ENCODE measurements around the gene SYT9.
A peak's percentile ranks its signal among the peaks of the same experiment; 100 is the strongest.

Gene SYT9

GRCh38 chr11:7416080-7416479 is 164.4 kb downstream of the SYT9 start:
- no peak overlapping the region for H3K4me3 ChIP-seq (ENCODE audit: low read depth, low read length)
- DNase-seq (ENCODE audit: low read depth) = no peak

- H3K4me3 ChIP-seq (ENCODE audit: low read depth, low read length) = no peak overlapping the region
- no peak for DNase-seq (ENCODE audit: low read depth)
Observed at GRCh38 chr11:7417328-7417727, 165.6 kb downstream of the SYT9 start.

GRCh38 chr11:7418061-7418460 is 166.4 kb downstream of the SYT9 start:
- DNase-seq (ENCODE audit: low read depth) = no peak
- H3K4me3 ChIP-seq (ENCODE audit: low read depth, low read length) = no peak overlapping the region

- DNase-seq (ENCODE audit: low read depth) = no peak
Observed at GRCh38 chr11:7418906-7419305, 167.2 kb downstream of the SYT9 start.

GRCh38 chr11:7421136-7421535 is 169.4 kb downstream of the SYT9 start:
- H3K4me3 ChIP-seq (ENCODE audit: low read depth, low read length) = no peak overlapping the region
- no peak for DNase-seq (ENCODE audit: low read depth)

More at GRCh38 chr11:7418906-7419305, 167.2 kb downstream of the SYT9 start:
- no peak overlapping the region for H3K4me3 ChIP-seq (ENCODE audit: low read depth, low read length)

- DNase-seq (ENCODE audit: low read depth) = no peak
- H3K4me3 ChIP-seq (ENCODE audit: low read depth, low read length) = no peak overlapping the region
Observed at GRCh38 chr11:7422544-7423331, 171.0 kb downstream of the SYT9 start.

- DNase-seq (ENCODE audit: low read depth) = no peak
- no peak overlapping the region for H3K4me3 ChIP-seq (ENCODE audit: low read depth, low read length)
Observed at GRCh38 chr11:7423946-7424345, 172.2 kb downstream of the SYT9 start.

- H3K4me3 ChIP-seq (ENCODE audit: low read depth, low read length) = no peak overlapping the region
- no peak for DNase-seq (ENCODE audit: low read depth)
Observed at GRCh38 chr11:7427733-7428132, 176.0 kb downstream of the SYT9 start.

GRCh38 chr11:7428196-7428595 is 176.5 kb downstream of the SYT9 start:
- no peak overlapping the region for H3K4me3 ChIP-seq (ENCODE audit: low read depth, low read length)
- no peak for DNase-seq (ENCODE audit: low read depth)

DNA sequence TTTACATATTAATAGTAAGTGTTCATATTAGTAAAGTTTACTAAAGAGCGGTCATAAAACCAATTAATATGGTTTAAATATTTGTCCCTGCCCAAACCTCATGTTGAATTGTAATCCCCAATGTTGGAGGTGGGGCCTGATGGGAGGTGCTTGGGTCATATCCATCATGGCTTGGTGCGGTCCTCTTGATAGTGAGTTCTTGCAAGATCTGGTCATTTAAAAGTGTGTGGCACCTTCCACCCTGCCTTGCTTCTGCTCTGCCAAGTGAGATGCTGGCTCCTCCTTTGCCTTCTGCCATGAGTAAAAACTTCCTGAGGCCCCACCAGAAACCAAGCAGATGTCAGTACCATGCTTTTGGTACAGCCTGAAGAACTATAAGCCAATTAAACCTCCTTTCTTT is 178.8 kb downstream of the SYT9 start:
- H3K4me3 ChIP-seq (ENCODE audit: low read depth, low read length) = no peak overlapping the region
- no peak for DNase-seq (ENCODE audit: low read depth)

GRCh38 chr11:7435176-7435575 is 183.5 kb downstream of the SYT9 start:
- no peak overlapping the region for H3K4me3 ChIP-seq (ENCODE audit: low read depth, low read length)
- DNase-seq (ENCODE audit: low read depth) = no peak

GRCh38 chr11:7436146-7436545 is 184.4 kb downstream of the SYT9 start:
- DNase-seq (ENCODE audit: low read depth) = no peak

GRCh38 chr11:7436657-7437056 is 185.0 kb downstream of the SYT9 start:
- H3K4me3 ChIP-seq (ENCODE audit: low read depth, low read length) = no peak overlapping the region
- no peak for DNase-seq (ENCODE audit: low read depth)

More at GRCh38 chr11:7436146-7436545, 184.4 kb downstream of the SYT9 start:
- no peak overlapping the region for H3K4me3 ChIP-seq (ENCODE audit: low read depth, low read length)

DNA sequence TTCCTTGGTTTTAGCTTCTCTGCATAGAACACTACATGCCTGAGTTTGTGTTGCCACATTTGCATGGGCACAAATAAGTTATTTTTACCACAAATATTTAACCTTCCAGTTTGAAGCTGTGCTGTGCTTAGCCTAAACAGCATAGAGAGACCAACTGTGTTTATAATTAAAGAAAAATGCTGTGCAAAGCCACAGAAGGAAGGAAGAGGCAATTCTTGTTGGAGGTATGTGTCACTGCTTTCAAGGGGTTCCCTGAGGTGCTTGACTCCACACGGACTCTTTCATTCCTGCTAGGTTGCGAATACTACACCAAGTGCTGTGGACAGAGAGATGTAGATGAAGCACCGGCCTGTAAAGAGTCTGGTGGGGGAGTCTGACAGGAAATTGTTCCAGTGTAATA is 186.0 kb downstream of the SYT9 start:
- no peak for DNase-seq (ENCODE audit: low read depth)
- H3K4me3 ChIP-seq (ENCODE audit: low read depth, low read length) = no peak overlapping the region

DNA sequence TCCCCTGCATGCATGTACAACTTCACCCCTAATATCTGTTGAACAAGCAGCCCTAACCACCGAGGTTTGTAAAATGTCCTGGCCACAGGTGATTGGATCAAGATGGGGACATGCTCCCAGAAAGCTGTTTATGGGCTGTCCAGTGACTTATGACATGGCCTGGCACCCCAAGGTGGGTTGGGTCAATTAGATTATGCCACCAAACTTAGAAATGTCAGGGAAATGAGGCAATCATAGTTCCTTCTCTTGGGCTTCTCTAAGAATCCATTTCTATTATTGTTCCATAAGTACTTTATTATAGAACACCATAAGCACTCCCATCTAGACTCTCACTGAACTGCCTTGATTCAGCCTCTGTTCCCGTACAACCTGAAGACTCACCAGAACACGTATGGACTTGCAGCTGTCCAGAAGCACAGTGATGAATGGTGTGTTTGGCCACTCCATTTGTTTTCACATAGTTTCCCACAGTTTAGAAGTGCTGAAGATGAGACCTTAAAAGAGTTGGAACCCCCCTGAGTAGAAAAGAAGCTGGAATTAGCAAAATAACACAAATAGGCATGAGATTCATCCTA is 188.1 kb downstream of the SYT9 start:
- DNase-seq (ENCODE audit: low read depth) = no peak
- no peak overlapping the region for H3K4me3 ChIP-seq (ENCODE audit: low read depth, low read length)

DNA sequence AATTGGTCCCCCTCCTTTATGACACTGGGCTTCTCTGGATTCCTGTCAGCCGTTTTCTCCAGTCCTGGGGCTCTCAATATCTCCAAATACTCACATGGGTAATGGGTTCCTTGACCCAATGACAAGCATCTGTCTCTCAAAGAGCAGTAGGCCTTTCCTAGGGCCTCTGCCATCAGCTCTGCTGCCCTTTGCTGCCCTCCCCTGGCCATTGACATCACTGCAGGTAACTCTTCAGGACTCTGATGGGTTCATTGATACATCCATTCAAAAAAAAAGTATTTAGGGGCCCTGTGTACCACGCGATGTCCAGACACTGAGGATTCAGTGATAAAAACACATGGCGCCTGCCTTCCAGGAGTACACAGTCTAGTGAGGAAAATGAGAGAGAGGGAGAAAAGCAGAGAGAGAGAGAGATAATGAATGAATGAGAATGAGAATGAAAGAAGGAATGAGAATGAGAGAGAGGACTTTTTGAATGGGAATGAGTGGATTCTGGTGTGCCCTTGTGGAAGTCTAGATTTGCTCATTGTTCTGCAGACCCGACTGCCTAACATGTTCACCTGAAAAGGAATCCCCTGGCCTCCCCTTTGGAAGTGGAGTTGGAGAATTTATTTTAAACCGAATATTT is 191.0 kb downstream of the SYT9 start:
- peak; percentile 9 for DNase-seq (ENCODE audit: low read depth)
- H3K4me3 ChIP-seq (ENCODE audit: low read depth, low read length) = no peak overlapping the region

DNA sequence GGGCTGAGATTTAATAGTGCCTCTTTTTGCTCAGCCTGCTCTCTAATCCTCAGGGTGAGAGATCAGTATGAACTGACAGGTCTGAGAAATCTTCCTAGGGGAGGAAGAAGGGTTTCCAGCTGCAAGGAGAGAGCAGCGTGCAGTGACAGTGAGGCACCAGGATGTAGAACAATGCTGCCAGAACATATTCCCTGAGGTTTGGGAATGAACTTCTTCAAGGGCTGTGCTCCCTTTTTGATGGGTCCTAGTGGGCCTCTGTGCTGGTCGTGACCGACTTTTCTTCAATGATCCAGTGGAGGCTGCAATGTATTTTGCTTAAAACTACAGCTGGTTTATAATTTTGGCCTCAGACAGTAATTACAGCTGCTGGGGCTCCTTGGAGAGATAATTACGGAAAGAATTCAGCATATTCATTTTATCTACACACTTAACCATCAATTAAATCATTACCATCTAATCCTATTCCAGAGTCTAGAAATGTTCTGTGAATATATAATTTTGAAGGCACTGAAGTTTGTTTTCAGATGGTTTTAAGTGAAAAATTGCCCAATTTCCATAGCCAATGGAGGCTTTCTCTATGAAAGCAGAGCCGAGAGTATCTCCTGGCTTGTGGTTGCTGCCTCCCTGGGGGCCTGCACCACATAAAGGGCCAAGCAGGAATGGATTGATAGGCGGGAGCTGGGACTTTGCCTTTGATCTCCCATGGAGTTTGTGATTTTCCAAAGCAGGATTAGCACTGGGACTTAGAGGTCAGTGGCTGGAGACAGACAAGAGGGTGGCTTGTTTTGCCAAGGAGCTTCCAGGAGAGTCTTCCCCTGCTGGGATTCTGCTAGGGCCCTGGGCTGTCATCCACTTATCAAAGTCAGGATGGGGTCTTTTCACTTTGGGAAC is 192.6 kb downstream of the SYT9 start:
- H3K4me3 ChIP-seq (ENCODE audit: low read depth, low read length) = no peak overlapping the region
- DNase-seq (ENCODE audit: low read depth) = no peak

DNA sequence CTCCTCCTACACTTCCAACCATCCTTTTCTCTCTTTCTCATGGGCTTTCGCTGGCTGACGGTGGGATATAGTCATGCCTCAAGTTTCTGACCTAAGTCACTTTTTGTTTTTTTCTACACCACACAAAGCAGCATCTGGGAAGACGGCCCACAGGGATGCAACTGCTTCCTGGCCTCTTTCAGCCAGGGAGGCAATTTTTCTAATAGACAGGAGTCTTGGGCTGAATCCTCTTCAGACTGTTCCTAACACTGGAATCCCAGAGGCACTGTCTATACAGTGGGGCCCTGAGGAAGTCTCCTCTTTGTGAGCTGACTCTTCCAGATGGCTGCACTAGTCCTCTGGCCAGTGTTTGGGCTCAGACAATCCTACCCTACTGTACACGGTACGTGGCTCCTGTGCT is 193.9 kb downstream of the SYT9 start:
- DNase-seq (ENCODE audit: low read depth) = no peak
- H3K4me3 ChIP-seq (ENCODE audit: low read depth, low read length) = no peak overlapping the region

DNA sequence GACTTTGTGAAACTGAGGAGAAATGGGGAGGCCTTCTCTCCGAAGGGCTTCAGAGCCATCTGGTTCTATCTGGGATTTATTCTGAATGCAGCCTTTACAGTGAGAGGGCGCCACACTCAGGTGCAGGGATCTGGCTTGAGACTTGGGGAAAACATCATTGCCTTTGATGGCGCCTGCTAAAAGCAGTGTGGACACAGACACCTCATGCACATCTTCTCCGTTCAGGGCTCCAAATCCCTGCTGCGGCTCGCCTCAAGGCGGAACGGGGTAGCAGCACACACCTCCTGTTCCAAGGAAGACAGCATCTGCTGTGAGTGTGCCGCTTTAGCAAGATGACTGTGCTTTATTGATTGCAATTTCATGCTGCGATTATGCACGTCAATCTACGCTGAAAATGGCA is 196.5 kb downstream of the SYT9 start:
- no peak for DNase-seq (ENCODE audit: low read depth)
- no peak overlapping the region for H3K4me3 ChIP-seq (ENCODE audit: low read depth, low read length)

Measured in skeletal muscle cell (primary cell).